Measurements from ENCODE around the gene ITGB4. TPM values are rescaled to one million over a fixed set of nuclear protein-coding genes. Genes with fewer than 3 reads are reported as not detected.
A peak's percentile ranks its signal among the peaks of the same experiment; 100 is the strongest.

The ITGB4 gene
- total RNA-seq, 6 donors from 2014 or later, result 16.8 to 75.2 (median 41.2) TPM

DNA sequence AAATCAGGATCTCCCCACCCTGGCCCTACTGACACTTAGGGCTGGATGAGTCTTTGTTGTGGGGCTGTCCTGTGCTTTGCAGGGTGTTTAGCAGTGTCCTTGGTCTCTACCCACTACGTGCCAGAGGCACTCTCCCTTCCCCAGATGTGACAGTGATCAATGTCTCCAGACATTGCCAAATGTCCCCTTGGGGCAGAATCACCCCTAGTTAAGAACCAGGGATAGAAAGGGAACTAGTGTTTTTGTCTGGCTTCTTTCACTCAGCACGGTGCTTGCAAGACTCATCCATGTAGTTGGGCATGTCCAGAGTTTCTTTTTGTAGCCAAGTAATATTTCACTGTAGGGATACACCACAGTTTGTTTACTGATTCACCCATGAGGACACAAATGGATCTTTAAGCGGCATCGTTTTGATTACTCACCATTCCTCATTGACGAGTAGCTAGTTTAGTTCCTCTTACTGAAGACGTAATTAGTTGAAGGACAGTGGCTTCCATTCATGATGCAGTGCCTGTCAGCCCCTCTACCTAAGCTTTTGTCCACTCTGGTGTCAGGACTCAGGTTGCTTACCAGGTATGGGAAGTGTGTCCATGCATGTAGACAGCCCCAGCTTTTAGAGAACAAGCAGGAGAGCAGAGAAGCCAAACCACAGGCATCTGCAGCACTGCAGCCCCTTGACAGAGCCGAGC lies 26.0 kb upstream of the ITGB4 start:
- Histone ChIP-seq H3K4me1 (peaks cover 41 to 52% (median 49%) of the 10 kb centered on the region in 4 donors), H3K9me3 (no peaks in the 10 kb centered on the region), H3K36me3 (peaks cover 3 to 83% (median 35%) of the 10 kb centered on the region in 4 donors), H3K27ac (no peak overlapping the region), H3K4me3 (no peak overlapping the region), H3K27me3 (no peaks in the 10 kb centered on the region)
- DNase-seq (no peak), ATAC-seq (ENCODE audit: low FRiP score in 2 of 2) (no peak)
- TF ChIP-seq EP300 (IDR thresholded peaks at IDR 0.05), result no peak
- TF ChIP-seq POLR2AphosphoS5 (IDR thresholded peaks at IDR 0.05), result no peak
- TF ChIP-seq POLR2A (IDR thresholded peaks at IDR 0.05), result no peak
- TF ChIP-seq, protein P1, sequence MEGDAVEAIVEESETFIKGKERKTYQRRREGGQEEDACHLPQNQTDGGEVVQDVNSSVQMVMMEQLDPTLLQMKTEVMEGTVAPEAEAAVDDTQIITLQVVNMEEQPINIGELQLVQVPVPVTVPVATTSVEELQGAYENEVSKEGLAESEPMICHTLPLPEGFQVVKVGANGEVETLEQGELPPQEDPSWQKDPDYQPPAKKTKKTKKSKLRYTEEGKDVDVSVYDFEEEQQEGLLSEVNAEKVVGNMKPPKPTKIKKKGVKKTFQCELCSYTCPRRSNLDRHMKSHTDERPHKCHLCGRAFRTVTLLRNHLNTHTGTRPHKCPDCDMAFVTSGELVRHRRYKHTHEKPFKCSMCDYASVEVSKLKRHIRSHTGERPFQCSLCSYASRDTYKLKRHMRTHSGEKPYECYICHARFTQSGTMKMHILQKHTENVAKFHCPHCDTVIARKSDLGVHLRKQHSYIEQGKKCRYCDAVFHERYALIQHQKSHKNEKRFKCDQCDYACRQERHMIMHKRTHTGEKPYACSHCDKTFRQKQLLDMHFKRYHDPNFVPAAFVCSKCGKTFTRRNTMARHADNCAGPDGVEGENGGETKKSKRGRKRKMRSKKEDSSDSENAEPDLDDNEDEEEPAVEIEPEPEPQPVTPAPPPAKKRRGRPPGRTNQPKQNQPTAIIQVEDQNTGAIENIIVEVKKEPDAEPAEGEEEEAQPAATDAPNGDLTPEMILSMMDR (IDR thresholded peaks at IDR 0.05), result no peak
- 88 to 93% methylated on average over 6 to 7 of the region's 7 CpGs for WGBS, 2 donors

DNA sequence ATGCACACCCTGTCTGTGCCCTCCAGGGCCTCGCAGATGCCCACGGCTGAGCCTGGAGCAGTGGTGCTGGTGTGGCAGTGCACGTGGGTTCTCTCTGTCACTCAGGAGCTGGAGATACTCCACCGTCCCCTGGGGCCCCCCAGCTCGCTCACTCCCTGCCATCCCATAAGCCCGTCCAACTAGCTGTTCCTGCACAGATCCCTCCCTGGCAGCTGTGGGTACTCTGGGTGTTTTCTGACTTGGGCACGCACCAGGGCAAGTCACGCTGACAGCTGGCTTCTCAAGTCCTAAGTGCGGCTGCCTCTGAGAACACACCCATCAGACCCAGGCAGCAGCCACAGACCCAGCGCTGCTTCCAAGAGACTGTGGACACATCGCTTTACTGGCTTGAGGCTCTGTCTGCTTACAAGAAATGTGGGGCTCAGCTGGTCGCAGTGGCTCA lies 25.4 kb upstream of the ITGB4 start:
- no peaks in the 10 kb centered on the region for H3K27me3 ChIP-seq
- no peak overlapping the region for H3K27ac ChIP-seq
- peak in 1 of 2 donors; percentile 46 for DNase-seq
- 94 to 100% methylated on average over 9 to 12 of the region's 12 CpGs for WGBS, 2 donors
- peaks cover 41 to 56% (median 52%) of the 10 kb centered on the region in 4 donors for H3K4me1 ChIP-seq
- H3K9me3 ChIP-seq, result no peaks in the 10 kb centered on the region
- peaks cover 3 to 83% (median 38%) of the 10 kb centered on the region in 4 donors for H3K36me3 ChIP-seq
- TF ChIP-seq POLR2A (IDR thresholded peaks at IDR 0.05), result no peak
- no peak for TF ChIP-seq POLR2AphosphoS5 (IDR thresholded peaks at IDR 0.05)
- TF ChIP-seq, protein P1 (IDR thresholded peaks at IDR 0.05), result no peak
- no peak for TF ChIP-seq EP300 (IDR thresholded peaks at IDR 0.05)
- no peak overlapping the region for H3K4me3 ChIP-seq
- no peak for ATAC-seq (ENCODE audit: low FRiP score in 2 of 2)

DNA sequence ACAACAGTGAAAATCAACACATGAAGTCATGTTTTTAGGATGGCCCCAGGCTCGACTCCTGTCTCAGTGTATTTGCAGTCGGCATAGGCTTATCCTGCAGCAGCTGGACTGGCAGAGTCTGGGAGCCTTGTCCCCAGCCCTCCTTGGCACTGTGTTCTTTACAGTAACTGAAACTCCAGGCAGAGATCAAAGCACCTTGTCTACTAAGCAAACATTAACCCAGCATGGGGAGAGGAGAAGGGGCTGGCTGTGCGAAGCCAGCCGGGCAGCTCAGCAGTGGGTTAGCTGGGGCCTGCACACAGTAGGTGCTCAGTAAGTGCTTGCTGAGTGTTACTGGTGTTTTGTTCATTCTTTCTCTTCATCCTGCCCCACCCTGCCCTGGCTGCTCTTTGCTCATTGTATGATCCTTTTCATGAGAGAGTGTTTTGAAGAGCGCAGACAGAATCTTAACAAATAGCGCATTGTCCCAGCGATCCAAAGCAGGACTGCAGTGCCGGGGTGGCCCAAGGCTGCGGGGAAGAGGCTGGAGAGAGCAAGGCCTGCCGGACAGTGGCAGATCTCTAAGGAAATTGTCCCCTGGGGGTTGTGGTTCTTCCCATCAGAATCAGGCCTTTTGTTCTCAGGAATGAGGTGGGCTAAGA lies 23.5 kb upstream of the ITGB4 start:
- Histone ChIP-seq H3K36me3 (peaks cover 12 to 84% (median 53%) of the 10 kb centered on the region in 4 donors), H3K4me1 (peaks cover 54 to 66% (median 57%) of the 10 kb centered on the region in 4 donors), H3K27ac (peak overlapping the region; percentile 48 to 78 (median 60)), H3K27me3 (no peaks in the 10 kb centered on the region), H3K4me3 (no peak overlapping the region), H3K9me3 (no peaks in the 10 kb centered on the region)
- no peak for TF ChIP-seq POLR2AphosphoS5 (IDR thresholded peaks at IDR 0.05)
- ATAC-seq (ENCODE audit: low FRiP score in 2 of 2), result peak in 1 of 2 donors; percentile 13
- DNase-seq, result no peak
- WGBS, 2 donors, result 61 to 66% methylated on average over 8 to 10 of the region's 10 CpGs

DNA sequence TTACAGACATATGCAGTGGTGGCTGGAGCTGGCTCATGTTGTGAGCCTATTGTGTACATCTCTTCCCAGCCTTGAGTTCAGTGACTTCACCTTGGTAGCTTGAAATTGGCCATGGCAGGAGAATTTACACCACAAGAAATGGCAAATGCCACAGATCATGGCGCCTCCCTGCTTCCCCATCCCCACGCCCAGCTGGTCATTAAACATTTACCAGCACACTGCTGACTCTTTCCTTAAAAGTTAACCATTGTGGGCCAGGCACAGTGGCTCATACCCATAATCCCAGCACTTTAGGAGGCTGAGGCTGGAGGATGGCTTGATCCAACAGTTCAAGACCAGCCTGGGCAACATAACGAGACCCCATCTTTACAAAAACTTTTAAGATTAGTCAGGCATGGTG lies 22.6 kb upstream of the ITGB4 start:
- Histone ChIP-seq H3K9me3 (no peaks in the 10 kb centered on the region), H3K36me3 (peaks cover 19 to 84% (median 57%) of the 10 kb centered on the region in 4 donors), H3K27ac (peak overlapping the region in 2 of 4 donors; percentile 73 to 78), H3K4me3 (no peak overlapping the region), H3K4me1 (peaks cover 48 to 57% (median 50%) of the 10 kb centered on the region in 4 donors), H3K27me3 (no peaks in the 10 kb centered on the region)
- TF ChIP-seq POLR2AphosphoS5 (IDR thresholded peaks at IDR 0.05), result no peak
- no peak for TF ChIP-seq POLR2A (IDR thresholded peaks at IDR 0.05)
- TF ChIP-seq, protein P1 (IDR thresholded peaks at IDR 0.05), result no peak
- ATAC-seq (ENCODE audit: low FRiP score in 2 of 2) (no peak), DNase-seq (no peak)
- WGBS, 2 donors, result 96 to 97% methylated on average over 3 of the region's 3 CpGs

DNA sequence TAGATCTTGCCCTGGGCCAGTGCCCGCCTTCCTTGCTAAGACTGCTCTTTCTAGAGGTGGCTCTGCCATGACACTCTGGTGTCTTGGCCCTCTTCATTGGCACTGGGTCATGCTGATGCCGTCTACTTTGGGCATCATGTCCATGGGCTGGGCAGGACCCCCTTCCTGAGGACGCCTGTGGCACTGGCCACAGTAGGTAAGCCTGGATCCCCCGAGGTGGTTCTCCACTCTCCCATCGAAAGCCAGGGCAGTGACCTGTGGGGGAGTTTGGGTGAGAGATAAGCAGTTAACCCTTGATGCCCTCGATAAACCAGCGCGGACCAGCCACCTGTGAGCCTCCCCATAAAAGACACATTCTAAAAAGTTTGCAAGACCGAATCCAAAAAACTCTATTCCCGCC lies 20.0 kb upstream of the ITGB4 start:
- 85 to 88% methylated on average over 8 to 10 of the region's 10 CpGs for WGBS, 2 donors
- TF ChIP-seq POLR2AphosphoS5 (IDR thresholded peaks at IDR 0.05) (no peak), POLR2A (IDR thresholded peaks at IDR 0.05) (no peak)
- no peak for ATAC-seq (ENCODE audit: low FRiP score in 2 of 2)
- Histone ChIP-seq H3K27ac (peak overlapping the region; percentile 52 to 86 (median 71)), H3K9me3 (no peaks in the 10 kb centered on the region), H3K36me3 (peaks cover 34 to 85% (median 67%) of the 10 kb centered on the region in 4 donors), H3K4me1 (peaks cover 43 to 59% (median 51%) of the 10 kb centered on the region in 4 donors), H3K4me3 (no peak overlapping the region), H3K27me3 (no peaks in the 10 kb centered on the region)
- no peak for DNase-seq

All from upper lobe of left lung (tissue), 6 donors.